Neural crest cell (in vitro differentiated cells): ENCODE data around the gene NREP. TPM values are rescaled to one million over a fixed set of nuclear protein-coding genes. Genes with fewer than 3 reads are reported as not detected.

Source experiments
- DNase-seq: peaks from one replicate; pipeline ENCODE4 v3.0.0; 2021; ENCODE audit warnings: low read depth, mixed read lengths, low spot score
- H3K27ac Mint-ChIP-seq: one replicate; pipeline ENCODE4 v1.8.0; 2021; ENCODE audit warnings: mild to moderate bottlenecking, mixed read lengths; ENCODE audit not compliant: unreplicated experiment
- H3K27me3 Mint-ChIP-seq: 2 replicates; pipeline ENCODE4 v1.8.0; 2021; ENCODE audit warnings: low read depth, mild to moderate bottlenecking, mixed read lengths
- H3K36me3 Mint-ChIP-seq: 2 replicates; pipeline ENCODE4 v1.8.0; 2021; ENCODE audit warnings: low read depth, mild to moderate bottlenecking, mixed read lengths
- H3K4me1 Mint-ChIP-seq: 2 replicates; pipeline ENCODE4 v1.8.0; 2021; ENCODE audit warnings: mixed read lengths
- H3K4me3 Mint-ChIP-seq: one replicate; pipeline ENCODE4 v1.8.0; 2021; ENCODE audit warnings: mild to moderate bottlenecking, mixed read lengths
- H3K9me3 Mint-ChIP-seq: 2 replicates; pipeline ENCODE4 v1.8.0; 2021; ENCODE audit warnings: mixed read lengths
- total RNA-seq: library from RNA; stranded (reverse); gene quantifications from 2 replicates; pipeline ENCODE4 v1.2.1, GENCODE V29; 2021
- TF ChIP-seq, protein P1 (sequence below): fragments of 200-600 bp; sonication (generic); conservative IDR thresholded peaks from 2 replicates; pipeline ENCODE4 v1.5.0; 2021; ENCODE audit warnings: antibody characterized with exemption, mild to moderate bottlenecking

NREP gene
- total RNA-seq, 1 donor from 2014 or later = 382 TPM

- Mint-ChIP-seq H3K27ac (no peak overlapping the region), H3K36me3 (peaks cover 32% of the 10 kb centered on the region), H3K9me3 (peaks cover 2% of the 10 kb centered on the region), H3K4me1 (peaks cover 49% of the 10 kb centered on the region), H3K27me3 (no peaks in the 10 kb centered on the region), H3K4me3 (no peak overlapping the region)
- DNase-seq = no peak
- TF ChIP-seq, protein P1, sequence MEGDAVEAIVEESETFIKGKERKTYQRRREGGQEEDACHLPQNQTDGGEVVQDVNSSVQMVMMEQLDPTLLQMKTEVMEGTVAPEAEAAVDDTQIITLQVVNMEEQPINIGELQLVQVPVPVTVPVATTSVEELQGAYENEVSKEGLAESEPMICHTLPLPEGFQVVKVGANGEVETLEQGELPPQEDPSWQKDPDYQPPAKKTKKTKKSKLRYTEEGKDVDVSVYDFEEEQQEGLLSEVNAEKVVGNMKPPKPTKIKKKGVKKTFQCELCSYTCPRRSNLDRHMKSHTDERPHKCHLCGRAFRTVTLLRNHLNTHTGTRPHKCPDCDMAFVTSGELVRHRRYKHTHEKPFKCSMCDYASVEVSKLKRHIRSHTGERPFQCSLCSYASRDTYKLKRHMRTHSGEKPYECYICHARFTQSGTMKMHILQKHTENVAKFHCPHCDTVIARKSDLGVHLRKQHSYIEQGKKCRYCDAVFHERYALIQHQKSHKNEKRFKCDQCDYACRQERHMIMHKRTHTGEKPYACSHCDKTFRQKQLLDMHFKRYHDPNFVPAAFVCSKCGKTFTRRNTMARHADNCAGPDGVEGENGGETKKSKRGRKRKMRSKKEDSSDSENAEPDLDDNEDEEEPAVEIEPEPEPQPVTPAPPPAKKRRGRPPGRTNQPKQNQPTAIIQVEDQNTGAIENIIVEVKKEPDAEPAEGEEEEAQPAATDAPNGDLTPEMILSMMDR = no peak
Observed at GRCh38 chr5:111748304-111748763, 8.7 kb downstream of the NREP start.

GRCh38 chr5:111747337-111747736 lies 9.7 kb downstream of the NREP start:
- H3K9me3 Mint-ChIP-seq = peaks cover 2% of the 10 kb centered on the region
- H3K27me3 Mint-ChIP-seq = no peaks in the 10 kb centered on the region
- TF ChIP-seq, protein P1 = no peak
- peaks cover 31% of the 10 kb centered on the region for H3K36me3 Mint-ChIP-seq
- H3K4me3 Mint-ChIP-seq = no peak overlapping the region
- H3K4me1 Mint-ChIP-seq = peaks cover 51% of the 10 kb centered on the region
- no peak overlapping the region for H3K27ac Mint-ChIP-seq
- no peak for DNase-seq

GRCh38 chr5:111746791-111747190 lies 10.2 kb downstream of the NREP start:
- peaks cover 53% of the 10 kb centered on the region for H3K4me1 Mint-ChIP-seq
- no peak overlapping the region for H3K27ac Mint-ChIP-seq
- peaks cover 29% of the 10 kb centered on the region for H3K36me3 Mint-ChIP-seq
- H3K4me3 Mint-ChIP-seq = no peak overlapping the region
- H3K27me3 Mint-ChIP-seq = no peaks in the 10 kb centered on the region
- H3K9me3 Mint-ChIP-seq = no peaks in the 10 kb centered on the region
- TF ChIP-seq, protein P1 = no peak
- DNase-seq = no peak

GRCh38 chr5:111745075-111745739 lies 11.8 kb downstream of the NREP start:
- no peaks in the 10 kb centered on the region for H3K9me3 Mint-ChIP-seq
- no peak for DNase-seq
- no peaks in the 10 kb centered on the region for H3K27me3 Mint-ChIP-seq
- H3K36me3 Mint-ChIP-seq = peaks cover 26% of the 10 kb centered on the region
- no peak overlapping the region for H3K4me3 Mint-ChIP-seq
- H3K27ac Mint-ChIP-seq = no peak overlapping the region
- TF ChIP-seq, protein P1 = no peak
- peaks cover 60% of the 10 kb centered on the region for H3K4me1 Mint-ChIP-seq

DNA sequence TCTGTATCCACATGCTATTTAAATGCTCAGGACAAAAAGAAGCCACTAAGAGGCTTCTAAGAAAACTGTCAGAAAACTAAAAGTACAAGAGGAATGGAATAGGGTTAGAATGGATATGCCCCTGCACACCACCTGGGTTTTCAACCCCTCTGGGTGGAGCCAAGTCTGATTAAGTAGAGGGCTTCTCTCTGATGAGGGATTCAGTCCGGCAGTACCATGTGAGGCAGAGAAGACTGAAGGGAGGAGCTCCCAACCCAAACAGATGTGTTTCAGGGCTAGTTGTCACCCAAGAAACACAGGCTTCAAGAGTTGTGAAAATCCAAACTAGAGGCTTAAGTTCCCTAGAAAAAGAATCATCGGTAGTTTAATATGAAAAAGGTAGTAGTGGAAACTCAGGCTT lies 12.5 kb downstream of the NREP start:
- Mint-ChIP-seq H3K27me3 (no peaks in the 10 kb centered on the region), H3K36me3 (peaks cover 20% of the 10 kb centered on the region), H3K4me1 (peaks cover 64% of the 10 kb centered on the region), H3K27ac (no peak overlapping the region), H3K4me3 (no peak overlapping the region), H3K9me3 (no peaks in the 10 kb centered on the region)
- no peak for DNase-seq
- TF ChIP-seq, protein P1 = no peak
